Middle frontal gyrus (tissue), 1 donor: ENCODE data around the gene MINDY1.

Source experiments
- DNase-seq: peaks from one replicate; pipeline ENCODE4 v3.0.0-alpha.2; 2015; ENCODE audit warnings: low spot score; ENCODE audit errors: extremely low spot score

Gene MINDY1

DNA sequence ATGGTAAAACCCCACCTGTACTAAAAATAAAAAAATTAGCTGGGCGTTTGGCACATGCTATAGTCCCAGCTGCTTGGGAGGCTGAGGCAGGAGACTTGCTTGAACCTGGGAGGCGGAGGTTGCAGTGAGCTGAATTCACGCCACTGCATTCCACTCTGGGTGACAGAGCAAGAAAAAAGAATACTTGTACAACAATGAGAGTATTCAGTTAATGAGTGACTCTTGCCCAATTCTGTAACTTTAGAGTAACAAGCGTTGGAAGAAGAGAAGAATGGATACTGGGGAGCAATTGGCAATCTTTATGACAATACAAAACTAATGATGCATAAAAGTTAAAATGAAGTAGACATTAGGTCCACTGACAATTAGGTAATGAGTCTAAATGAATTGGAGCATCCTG is 14.1 kb downstream of the MINDY1 start:
- DNase-seq = no peak

DNA sequence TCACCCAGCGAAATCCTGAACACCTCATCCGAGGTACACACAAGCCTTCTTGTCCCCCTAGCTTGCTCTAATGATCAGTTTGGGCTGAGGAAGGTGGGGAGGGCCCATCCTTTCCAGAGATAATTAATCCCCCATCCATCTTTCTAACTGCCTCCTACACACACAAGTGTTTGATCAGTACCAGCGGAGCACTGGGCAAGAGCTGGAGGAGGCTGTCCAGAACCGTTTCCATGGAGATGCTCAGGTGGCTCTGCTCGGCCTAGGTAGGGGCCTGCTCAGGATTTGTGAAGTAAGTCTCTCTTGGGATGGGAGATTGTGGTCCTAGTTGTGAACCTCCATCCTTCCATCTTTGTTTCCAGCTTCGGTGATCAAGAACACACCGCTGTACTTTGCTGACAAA is 18.8 kb downstream of the MINDY1 start:
- no peak for DNase-seq

DNA sequence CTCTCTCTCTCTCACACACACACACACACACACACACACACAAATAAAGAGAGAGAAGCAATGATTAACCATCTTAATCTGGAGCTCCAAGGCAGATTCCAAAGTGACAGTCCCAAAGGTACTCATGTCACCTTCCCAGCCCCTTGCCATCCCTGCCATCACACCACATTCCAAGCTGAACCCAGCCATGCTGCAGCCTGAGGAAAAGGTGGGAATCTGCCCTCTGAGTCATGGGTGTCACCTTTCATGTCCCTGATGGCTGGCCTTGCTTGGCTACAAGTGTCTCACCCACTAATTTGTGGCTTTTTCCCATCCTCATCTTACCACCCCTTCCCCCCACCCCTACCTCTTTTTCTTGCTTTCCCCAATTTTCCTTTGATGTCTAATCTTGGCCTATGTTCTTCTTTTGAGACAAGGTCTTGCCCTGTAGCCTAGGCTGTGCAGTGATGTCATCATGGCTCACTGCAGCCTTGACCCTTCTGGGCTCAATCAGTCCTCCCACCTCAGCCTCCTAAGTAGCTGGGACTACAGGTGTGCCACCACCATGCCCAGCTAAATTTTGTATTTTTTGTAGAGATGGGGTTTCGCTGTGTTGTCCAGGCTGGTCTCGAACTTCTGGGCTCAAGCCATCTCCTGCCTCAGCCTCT is 21.4 kb downstream of the MINDY1 start:
- DNase-seq = no peak

DNA sequence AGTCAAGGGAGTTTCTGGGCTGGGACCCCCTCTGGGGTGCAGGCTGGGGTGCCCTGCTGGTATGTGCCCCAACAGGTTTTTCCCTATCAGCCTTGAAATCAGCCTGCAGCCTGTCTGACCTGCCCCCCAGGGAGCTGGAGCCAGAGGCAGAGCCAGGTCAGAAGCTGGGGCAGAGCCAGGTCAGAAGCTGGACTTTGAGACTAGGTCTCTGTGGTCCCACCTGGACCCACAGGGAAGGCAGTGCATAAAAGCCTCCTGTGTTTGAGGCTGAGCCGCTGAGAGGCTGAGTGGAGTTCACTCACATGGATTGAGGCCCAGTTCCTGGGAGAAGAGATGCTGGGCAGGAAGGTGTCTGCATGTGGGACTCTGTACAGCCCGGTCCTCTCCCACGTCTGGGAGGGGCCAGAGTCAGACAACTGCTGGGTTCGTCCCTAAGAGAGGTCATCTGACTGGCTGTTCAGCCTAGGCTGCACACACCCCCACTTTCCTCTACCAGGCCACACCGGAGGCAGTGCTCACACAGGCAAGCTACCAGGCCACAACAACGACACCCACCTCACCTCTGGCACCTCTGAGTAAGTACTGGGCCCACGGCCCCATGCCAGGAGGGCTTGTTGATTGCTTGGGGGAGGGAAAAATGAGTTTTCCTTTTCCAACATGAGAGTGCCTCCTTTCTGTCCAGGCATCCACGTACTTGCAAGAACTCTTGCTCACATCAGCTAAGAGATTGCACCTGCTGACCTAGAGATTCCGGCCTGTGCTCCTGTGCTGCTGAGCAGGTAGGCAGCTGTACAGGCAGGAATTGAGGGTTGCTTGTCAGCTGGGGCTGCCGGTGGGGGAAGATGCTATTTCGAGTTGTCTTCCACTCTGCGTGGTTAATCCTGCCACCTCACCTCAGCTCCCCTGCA is 24.6 kb downstream of the MINDY1 start, which contains the start of gene ANXA9:
ANXA9 (plus strand) TSS at position 488 of the 908 bp plus-strand sequence. CDS start 814 bp downstream, outside the sequence.
- no peak for DNase-seq

DNA sequence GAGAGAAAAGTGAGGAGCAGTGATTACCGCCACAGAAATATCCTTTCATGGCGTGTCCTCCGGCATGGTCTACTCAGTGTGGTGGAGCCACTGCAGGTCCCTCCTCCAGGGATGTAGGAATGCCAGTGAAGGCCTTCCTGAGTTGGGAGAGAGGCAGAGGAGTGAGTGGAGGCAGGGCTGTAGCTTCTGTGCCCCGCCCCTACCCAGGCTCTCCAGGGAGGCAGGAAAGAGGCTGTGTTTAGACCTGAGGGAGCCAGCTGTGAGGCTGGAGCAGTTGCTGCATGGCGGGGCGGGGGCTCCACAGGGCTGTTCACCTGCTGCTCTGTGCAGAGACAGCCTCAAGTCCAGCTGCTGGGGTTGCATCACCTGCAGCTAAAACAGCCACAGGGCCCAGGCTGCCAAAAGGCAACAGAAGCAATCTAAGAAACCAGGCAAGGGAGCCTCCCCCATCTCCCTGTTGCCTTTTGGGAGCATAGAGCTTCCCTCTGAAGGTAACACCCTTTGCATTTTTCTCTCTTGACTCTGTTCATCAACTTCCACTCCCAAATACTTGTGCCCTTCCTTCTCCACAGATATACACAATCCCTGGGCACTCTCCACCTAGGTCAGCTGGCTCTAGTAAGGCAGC is 25.4 kb downstream of the MINDY1 start:
- DNase-seq = no peak

DNA sequence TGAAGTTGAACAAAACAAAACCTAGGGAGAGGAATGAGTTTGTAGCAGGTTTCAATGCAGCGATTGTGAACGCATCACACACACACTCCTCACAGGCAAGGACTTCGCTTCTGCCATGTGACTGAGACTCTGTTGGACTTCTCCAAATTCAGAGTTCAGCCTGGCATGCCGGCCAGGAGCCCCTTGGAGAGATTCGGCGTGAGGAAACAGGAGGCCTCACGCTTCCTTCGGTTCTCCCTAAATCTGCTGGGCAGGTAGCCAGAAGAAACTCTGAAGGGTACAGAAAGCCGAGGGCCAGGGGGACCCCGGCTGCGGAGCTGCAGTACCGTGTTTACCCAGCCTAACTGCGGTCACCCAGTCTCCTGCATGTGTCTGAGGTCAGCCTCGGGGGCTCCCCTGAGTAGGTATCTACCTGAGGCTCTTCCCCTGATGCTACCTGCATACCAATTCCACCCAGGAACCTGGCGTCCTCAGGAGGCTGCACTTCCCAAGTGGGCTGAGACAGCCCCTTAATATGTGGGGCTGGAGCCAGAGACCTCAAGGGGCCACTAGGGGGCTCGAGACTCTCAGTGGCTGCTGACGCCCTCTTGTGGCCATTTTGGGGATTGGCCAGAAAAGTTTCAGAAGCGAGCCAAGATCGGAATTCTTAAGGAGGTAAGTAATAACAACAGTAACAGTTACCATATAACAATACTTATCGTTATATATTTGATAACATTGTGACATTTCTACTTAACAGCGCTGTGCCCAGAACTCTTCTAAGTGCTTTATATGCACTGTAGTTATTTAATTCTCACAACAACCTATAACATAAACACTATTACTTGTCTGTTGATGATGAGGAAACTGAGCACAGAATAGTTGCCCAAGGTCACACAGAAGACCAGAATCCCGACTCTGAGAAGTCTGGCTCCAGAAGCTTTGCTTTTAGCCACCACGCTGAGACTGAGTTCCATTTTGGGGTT is 27.3 kb downstream of the MINDY1 start:
- peak; percentile 86 for DNase-seq

DNA sequence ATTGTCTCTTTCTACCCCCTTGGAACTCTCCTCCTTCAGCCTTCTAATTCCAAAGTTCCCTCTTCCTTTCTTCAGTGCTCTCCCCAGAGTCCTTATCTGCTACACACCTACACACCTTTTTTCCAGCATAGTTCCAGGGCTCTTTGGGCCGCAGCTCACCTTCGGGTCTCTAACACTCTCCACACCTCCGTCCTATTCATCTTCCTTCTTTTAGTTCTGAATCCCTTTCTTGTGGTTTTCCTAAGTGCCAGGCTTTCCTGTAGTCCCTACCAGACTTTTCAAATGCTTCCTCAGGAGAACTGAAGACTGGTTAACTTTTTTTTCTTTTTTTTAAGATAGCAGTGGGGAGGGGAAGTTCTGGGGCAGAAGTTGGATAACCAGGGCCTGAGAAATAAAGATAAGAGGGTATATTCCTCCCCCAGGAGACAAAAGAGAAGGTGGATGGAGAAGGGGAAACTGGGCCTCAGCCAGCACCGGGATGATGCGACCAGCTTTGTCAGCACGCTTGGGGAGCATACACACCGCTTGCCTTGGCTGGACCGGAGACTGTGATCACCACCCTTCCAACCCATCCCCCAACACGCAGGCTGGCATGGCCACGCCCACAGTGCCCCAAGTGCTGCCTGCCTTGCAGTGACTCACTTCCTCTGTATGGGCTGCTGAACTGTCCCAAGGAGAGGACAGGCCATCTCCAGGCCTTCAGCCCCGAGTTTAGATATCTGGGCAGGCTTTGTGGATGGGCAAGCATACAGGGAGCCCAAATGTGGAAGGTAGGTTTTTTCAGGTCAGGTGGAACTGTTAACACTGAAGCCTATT is 29.6 kb downstream of the MINDY1 start:
- DNase-seq = no peak

DNA sequence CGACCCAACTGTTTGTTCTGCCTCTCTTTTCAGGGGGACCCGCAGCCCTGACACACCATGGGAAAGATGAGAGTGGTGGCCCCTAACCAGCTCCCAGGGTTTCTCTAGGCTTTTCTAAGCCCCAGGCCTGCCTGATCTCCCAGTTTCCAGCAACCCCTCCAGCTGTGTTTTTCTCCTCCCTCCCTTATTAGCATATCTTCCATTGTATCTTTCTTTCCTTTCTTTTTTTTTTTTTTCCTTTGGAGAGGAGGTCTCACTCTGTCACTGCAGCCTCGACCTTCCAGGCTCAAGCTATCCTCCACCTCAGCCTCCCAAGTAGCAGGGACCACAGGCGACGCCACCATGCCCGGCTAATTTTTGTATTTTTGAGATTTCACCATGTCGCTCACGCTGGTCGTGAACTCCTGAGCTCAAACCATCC is 30.3 kb downstream of the MINDY1 start:
- no peak for DNase-seq

DNA sequence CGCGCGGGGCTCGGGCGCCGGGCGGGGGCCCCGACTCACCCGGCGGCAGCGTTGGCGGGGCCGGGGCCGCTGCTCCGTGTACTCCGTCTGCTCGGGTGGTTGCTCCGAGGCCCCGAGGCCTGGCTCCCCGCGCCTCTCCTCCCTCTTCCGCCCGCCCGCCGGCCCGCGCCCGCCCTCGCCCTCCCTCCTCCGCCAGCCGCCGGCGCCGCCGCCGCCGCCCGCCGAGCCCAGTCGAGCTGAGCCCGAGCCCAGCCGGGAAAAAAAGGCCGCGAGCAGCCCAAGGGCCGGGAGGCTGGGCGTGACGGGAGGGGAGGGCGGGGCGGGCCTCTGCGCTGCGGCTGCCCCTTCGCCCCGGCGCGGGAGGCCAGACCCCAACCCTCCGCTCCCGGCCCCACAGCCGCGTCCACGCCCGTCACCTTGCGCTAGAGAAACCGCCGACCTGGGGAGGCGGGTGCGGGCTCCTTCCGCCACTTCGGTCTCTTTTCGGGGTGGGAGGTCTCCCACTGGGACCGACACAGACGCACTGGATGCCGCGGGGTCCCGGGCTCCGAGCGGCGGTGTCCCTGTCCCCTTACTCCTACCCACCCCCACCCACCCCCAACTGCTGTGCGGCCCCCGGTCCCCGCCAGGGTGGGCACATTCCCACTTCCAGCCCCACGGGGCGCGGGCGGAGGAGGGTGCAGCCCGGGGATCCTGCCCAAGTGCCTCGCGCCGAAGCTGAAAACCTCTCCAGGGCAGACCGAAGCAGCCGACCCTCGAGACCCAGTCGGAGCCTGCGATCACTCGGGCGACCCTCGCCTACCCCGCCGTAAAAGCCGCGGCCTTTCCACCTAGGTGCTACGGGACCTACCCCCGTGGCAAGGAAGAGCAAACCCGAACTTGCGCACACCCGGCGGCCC is 31.9 kb downstream of the MINDY1 start, which contains the start of gene CERS2:
CERS2 (minus strand) TSS at position 256 of the 899 bp plus-strand sequence. CDS start 5,745 bp downstream, outside the sequence.
- DNase-seq = no peak

DNA sequence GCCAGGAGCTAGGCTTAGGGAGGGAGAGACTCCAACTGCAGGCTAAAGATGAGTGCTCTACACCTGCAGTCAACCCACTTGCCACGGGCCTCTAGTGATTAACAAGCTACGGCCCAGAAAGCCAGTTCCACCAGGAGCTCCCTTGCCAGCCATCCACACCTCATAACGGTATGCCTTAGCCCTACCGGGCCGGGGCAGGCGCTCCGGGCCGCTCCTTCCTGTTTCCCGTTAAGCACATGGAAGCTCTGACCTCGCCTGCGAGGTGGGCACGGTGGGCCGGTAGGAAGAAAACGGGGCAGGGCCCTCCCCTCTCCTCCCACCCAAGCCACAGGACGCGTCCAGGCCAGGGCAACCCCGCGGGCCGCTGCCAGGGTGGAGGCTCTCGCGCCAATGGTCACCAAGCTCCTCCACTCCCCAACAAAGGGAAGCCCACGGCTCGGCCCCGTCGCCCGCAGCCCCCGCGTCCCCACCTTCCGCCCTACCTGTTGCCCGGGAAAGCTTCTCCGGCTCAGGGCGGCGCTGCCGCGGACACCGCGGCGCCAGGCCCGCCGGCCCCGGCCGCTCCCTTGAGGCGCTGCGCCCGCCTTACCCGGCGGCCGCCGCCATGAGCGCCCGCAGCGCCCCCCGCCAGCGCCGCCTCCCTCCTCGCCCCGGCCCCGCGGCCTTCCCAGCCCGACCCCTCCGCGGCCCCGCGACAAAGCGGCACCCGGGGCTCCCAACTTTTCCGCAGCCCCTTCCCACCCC is 32.7 kb downstream of the MINDY1 start:
- no peak for DNase-seq

DNA sequence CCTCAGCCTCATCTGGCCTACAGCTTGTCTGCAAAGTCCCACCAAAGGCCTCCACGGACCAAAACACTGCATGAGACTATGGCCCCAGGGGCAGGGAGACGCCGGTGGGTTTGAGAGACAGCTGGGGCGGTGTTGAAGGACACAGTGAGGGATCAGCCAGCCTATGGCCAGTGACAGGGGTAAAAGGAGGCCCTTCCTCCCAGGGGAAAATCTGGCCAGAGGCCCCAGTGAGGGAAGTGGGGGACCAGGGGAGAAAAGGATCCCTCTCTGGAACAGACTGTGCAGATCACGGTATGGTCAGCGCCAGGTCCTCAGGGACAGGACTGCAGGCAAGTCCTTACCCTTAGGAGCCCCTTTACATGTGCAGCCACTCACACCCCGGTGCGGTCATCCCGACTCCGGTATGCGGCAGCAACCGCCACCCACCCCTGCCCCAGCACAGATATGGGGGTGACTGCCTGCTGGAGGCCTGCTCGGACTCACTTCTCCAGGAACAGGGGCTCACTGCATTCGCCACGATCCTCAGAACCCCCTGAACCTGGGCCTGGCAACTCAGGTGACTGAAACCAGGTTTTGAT is 33.4 kb downstream of the MINDY1 start:
- DNase-seq = no peak

DNA sequence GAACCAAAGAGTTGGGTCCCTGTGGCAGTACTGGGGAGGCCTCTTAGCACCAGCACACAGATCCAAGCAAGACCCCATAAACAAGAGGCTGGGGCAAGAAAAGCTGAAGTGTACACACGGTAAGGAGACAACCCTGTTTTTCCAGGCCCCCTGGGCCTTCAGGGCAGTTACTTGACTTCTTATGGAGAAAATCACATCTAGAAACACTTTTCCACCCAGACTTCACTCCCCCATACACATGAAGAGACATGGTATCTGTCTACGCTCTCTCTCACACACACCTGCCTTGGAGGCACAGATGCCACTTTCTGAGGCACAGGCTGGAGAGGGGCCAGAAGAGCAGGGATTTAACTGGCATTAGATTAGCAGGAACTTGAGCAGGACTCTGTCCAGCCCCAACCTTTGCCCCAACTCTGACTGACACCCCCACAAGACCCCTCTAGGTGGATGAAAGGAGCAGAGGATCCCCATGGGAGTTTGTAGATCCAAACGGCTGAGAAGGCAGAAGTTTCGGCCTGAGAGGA is 34.2 kb downstream of the MINDY1 start:
- no peak for DNase-seq

DNA sequence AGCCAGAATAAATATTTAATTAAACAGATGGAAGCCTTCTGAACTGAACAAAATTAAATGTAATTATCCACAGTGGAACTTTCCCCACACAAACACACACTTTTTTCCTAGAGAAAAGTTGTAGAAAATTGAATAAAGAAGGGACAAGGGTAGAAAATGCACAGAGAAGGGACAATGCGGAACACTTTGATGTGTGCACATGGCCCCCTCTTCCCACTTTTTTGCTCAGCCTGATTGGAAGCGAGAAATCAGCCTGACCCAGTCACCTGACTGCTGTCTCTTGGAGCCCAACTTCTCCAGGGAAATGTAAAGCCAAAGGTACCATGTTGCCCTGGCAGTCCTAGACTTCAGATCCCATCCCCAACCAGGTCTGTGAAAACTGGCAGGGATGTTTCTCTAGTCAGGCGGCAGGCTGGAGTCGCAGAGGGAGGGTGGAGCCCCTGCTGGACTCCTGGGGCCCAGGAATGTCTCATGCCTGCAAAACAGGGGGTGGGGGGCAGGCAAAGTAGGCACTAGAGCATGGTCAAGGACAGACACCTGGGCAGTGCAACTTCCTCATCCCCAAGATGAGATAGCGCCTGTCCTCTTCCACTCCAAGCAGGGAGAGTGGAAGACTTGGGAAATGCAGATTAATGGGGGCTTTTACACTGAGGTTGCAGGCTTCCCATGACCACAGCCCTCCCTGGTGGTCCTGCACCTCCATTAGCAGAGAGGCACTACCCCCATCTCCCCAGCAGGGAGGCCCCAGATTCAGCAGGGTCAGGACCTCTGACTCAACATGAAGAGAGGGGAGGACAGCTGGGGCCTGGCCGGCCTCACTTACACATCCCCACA is 34.9 kb downstream of the MINDY1 start:
- no peak for DNase-seq

DNA sequence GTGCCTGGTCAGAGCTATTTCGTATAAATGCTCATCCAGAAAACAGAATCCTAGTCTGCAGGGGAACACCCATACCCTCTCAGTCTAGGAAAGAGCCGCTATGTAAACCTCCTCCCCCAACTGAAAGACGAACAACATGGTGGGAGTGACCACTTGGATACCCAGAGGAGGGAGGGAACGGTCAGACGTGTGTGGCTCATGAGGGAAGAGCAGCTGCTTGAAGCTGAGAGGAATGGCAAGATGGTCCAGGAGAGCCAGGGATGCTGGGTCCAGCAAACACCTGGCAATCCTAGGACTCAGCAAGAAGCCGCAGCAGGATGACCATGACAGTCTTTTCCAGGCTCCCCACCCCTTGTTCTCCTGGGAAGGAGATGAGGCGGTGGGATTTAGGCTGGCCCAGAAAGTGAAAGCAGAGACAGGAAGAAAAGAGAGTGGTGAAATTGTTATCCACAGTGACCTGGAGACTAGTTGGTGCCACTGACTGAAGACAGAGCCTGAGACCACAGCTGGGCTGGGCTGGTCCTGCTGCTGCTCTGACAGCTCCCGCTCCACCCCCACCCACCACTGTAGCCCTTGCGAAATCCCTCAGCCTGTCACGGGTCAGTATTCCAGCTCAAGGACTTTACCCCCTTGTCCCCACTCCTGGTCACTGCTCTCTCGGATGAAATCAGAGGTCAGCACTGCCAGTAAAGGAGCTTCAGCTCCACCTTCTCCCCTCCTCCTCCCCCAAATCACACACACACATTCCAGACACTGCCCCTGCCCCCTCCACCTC is 35.7 kb downstream of the MINDY1 start:
- no peak for DNase-seq

DNA sequence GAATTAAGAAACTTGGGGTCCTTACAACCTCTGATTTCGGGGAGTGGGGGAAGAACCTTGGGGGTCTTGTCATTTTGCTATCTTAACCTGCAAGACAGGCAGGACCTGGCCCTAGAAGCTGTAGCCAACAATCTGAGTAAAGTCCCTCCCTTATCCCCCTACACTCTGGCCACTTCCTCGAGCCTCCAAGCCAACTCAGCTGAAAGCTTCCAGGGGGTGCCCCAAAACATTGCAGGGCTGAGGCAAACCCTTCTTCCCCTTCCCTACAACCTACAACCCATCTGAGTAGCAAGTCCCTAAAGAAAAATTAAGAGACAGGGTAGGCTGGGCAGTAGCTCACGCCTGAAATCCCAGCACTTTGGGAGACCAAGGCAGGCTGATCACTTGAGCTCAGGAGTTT is 37.1 kb downstream of the MINDY1 start:
- no peak for DNase-seq

DNA sequence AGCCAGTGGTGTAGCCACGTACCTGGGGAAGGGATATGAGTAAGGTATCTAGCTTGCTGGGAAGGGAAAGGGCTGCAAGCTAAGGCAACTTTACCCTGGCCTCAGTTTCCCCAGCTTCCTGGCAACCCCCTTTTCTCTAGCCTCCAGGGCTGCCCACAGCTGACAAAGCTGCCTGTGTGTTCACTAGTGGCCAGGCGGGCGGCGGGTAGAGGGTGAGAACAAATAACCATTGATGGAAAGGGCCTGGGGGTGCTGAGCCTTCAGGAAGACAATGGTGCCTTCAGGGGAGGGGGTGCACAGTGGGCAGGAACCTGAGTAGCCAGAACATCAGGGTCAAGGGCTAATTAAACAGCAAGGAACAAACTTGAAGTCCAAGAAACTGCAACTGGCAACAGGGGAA is 38.2 kb downstream of the MINDY1 start:
- no peak for DNase-seq
